ENCODE data around the gene CFAP161.

CFAP161 gene

GRCh38 chr15:81190922-81191507 lies 56.9 kb downstream of the CFAP161 start:
- CTCF ChIA-PET: interaction anchor here (0.6 to 1.8 kb wide), 2 partner anchors 15 to 75 kb away, joined by 3 to 10 read pairs; no protein-coding TSS in a partner anchor
- Mint-ChIP-seq H3K27me3 (peaks cover 43% of the 10 kb centered on the region), H3K4me1 (peaks cover 4% of the 10 kb centered on the region), H3K27ac (no peak overlapping the region), H3K4me3 (no peak overlapping the region), H3K36me3 (no peaks in the 10 kb centered on the region), H3K9me3 (no peaks in the 10 kb centered on the region)
- no peak for DNase-seq

- H3K27ac Mint-ChIP-seq: no peak overlapping the region
- no peak for DNase-seq
- CTCF ChIA-PET: interaction anchor here (1.8 kb wide), 1 partner anchor 74 kb away, joined by 10 read pairs; no protein-coding TSS in a partner anchor
- peaks cover 4% of the 10 kb centered on the region for H3K4me1 Mint-ChIP-seq
- no peak overlapping the region for H3K4me3 Mint-ChIP-seq
- no peaks in the 10 kb centered on the region for H3K36me3 Mint-ChIP-seq
- H3K9me3 Mint-ChIP-seq: no peaks in the 10 kb centered on the region
- H3K27me3 Mint-ChIP-seq: peaks cover 42% of the 10 kb centered on the region
Observed at GRCh38 chr15:81191701-81192100, 57.6 kb downstream of the CFAP161 start.

- Mint-ChIP-seq H3K27ac (no peak overlapping the region), H3K36me3 (no peaks in the 10 kb centered on the region), H3K4me3 (no peak overlapping the region), H3K27me3 (peaks cover 50% of the 10 kb centered on the region), H3K9me3 (no peaks in the 10 kb centered on the region), H3K4me1 (peaks cover 4% of the 10 kb centered on the region)
- CTCF ChIA-PET: interaction anchor here (0.8 kb wide), 1 partner anchor 72 kb away, joined by 3 read pairs; no protein-coding TSS in a partner anchor
- DNase-seq: no peak
Observed at GRCh38 chr15:81194723-81195122, 60.7 kb downstream of the CFAP161 start.

GRCh38 chr15:81195339-81195864 lies 61.3 kb downstream of the CFAP161 start:
- H3K27me3 Mint-ChIP-seq: peaks cover 50% of the 10 kb centered on the region
- peaks cover 4% of the 10 kb centered on the region for H3K4me1 Mint-ChIP-seq
- CTCF ChIA-PET: no interaction called here
- no peak overlapping the region for H3K27ac Mint-ChIP-seq
- DNase-seq: no peak
- H3K4me3 Mint-ChIP-seq: no peak overlapping the region
- no peaks in the 10 kb centered on the region for H3K36me3 Mint-ChIP-seq
- H3K9me3 Mint-ChIP-seq: no peaks in the 10 kb centered on the region

- Mint-ChIP-seq H3K4me3 (no peak within 1 kb of the TSS), H3K9me3 (no peaks in the 10 kb centered on the region), H3K36me3 (no peaks in the 10 kb centered on the region), H3K4me1 (peaks cover 4% of the 10 kb centered on the region), H3K27me3 (peaks cover 46% of the 10 kb centered on the region), H3K27ac (no peak within 1 kb of the TSS)
- CTCF ChIA-PET: no interaction called here
- DNase-seq: no peak
Observed at GRCh38 chr15:81196576-81197254, 62.6 kb downstream of the CFAP161 start, which contains the start of gene IL16. Gene IL16, plus strand, starts transcription at chr15:81196879. Its CDS starts 28,521 bp downstream, at chr15:81225400.

- no peak overlapping the region for H3K4me3 Mint-ChIP-seq
- H3K27me3 Mint-ChIP-seq: peaks cover 45% of the 10 kb centered on the region
- CTCF ChIA-PET: no interaction called here
- DNase-seq: no peak
- no peak overlapping the region for H3K27ac Mint-ChIP-seq
- no peaks in the 10 kb centered on the region for H3K36me3 Mint-ChIP-seq
- H3K9me3 Mint-ChIP-seq: no peaks in the 10 kb centered on the region
- peaks cover 4% of the 10 kb centered on the region for H3K4me1 Mint-ChIP-seq
Observed at GRCh38 chr15:81197255-81197630, 63.2 kb downstream of the CFAP161 start.

GRCh38 chr15:81197688-81198281 lies 63.7 kb downstream of the CFAP161 start:
- Mint-ChIP-seq H3K4me3 (no peak overlapping the region), H3K27ac (no peak overlapping the region), H3K9me3 (no peaks in the 10 kb centered on the region), H3K27me3 (peaks cover 41% of the 10 kb centered on the region), H3K4me1 (peaks cover 4% of the 10 kb centered on the region), H3K36me3 (no peaks in the 10 kb centered on the region)
- CTCF ChIA-PET: interaction anchor here (2.2 kb wide), 1 partner anchor 68 kb away, joined by 6 read pairs; no protein-coding TSS in a partner anchor
- DNase-seq: no peak
